GDM1 (cell line): Measurements from ENCODE around the gene EFNA5.

Source experiments
- DNase-seq: peaks from one replicate; lab custom pipeline; 2025; lab: John Stamatoyannopoulos, UW

Gene EFNA5

DNA sequence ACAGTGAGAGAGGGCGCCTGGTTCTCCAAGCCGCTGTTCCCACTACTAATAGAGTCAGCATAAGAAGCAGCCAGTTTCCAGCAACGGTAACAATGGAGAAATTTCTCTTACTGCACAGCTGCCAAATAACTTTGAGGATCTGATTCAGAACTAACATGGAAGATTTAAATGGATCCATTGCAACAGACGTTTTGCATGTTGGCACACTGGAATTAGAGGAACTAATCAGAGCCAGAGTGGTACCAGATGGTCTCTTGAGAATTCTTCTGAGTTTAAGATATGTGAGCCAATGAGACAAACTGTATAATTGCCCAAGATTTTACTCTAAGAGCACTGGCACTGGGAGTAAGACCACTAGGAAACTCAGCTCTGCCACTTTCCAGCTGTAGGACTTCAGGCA lies 186.5 kb downstream of the EFNA5 start:
- no peak for DNase-seq

DNA sequence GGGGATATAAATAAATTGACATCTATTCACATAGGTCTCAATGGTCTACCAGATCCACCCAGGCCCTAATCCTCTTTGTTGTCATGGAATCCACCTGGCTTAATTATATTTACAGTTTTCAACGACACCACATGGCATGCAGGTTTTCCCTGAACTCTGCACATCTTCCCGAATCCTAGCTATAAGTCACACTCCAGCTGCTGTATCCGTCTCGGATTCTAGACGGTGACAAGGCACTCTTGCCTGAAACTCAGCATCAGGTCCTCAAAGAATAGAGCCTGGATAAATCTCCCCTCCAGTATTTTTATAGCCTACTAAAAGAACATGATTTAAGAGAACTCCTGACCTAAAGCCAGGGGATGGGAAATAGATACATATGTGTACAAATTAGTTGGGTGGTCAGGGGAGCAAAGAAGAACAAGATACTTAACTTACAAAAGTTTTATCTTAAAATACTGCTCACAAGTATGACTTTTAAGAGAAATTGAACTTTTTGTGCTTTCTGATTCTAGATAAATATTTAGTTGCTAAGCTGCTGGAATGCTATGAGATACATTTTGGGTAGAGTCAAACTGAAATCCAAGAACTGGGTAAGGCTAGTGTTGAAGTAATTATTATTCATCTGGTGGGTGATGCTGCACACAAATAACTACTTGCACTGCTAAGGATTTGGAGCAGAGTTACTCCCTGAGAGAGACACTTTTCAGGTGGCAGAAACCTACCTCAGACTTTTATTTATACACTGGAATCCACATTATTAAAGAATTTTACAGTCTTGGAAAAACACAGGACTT lies 187.3 kb downstream of the EFNA5 start:
- no peak for DNase-seq

DNA sequence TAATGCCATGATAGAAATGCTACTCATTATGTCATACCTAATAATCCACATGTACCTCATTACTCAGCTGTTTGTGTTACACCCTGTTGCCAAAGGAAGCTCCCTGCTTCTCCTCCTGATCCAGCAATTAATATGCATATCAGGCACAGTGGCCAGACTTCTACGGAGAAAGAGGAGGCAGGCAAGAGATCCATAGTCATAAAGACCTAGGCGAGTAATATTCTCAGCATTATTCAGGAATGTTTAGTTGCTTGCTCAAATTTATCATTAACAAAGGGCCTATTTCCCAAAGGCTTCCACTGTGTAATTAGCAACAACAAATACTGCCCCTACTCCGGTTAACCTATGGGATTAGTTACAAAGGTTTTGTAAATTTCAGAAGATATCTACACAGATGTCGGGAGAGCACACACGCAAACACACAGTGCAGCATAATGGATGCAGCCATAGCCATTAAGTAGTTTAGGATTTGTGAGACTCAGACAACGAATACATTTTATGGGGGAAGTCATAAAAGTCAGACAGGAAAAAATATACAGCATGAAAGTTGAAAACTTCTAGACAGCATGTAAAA lies 192.6 kb downstream of the EFNA5 start:
- DNase-seq = no peak

DNA sequence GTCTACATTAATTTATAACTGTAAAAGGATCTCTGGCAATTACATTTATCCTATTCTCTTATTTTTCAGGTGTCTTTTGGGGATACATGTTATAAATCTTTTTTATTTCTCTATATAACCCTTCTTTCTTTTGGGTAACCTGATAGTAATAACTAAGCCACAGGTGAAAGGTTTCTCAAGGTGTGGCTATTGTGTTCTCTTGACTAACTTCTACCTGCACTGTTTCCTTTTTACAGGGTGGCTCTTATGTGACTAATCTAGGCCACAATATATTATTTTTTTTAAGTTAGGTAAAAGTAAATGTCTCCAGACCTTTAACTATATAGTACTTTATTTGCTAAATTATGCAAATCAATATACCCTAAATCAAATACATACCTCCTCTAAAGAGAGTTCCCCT lies 193.2 kb downstream of the EFNA5 start:
- DNase-seq = no peak

DNA sequence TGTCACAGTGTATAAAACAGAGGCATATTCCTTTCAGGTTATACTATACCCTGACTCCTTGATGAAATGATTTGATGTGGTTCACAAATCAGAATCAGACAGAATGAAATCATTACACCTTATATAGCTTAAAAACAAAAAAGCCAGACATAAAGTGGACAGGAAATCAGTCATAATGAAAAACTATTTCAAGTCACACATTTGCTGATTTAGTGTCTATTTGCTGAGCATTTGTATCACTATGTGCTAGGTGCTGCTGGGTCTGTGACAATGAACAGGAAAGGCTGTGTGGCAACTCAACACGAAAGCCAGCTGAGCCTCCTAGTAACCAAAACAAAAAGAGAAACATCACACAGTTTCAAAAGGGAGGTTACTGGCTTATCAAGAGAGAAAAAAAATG lies 194.0 kb downstream of the EFNA5 start:
- no peak for DNase-seq

GRCh38 chr5:107474716-107475489 lies 195.8 kb downstream of the EFNA5 start:
- no peak for DNase-seq

GRCh38 chr5:107474361-107474715 lies 196.4 kb downstream of the EFNA5 start:
- DNase-seq = no peak

DNA sequence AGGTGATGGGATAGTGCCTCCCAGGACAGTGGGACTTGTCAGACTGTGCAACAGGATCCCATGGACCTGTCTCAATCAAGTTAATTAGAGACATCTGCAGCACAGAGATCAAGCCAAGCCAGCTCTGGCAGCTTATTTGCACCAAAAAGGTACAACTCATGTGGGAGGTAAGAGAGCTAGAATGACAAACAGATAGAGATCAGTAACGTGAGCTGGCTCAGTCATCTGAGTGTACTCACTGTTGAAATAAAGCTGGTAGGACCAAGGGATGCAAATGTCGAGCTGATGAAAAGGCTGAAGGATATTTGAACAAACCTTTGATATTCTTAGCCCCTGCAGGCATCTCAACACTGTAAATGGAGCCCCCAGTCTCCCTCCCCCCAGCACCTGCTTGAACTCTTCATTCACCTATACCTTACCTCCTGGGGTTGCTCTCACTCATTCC lies 198.1 kb downstream of the EFNA5 start:
- DNase-seq = no peak

GRCh38 chr5:107470295-107470582 lies 200.5 kb downstream of the EFNA5 start:
- no peak for DNase-seq

DNA sequence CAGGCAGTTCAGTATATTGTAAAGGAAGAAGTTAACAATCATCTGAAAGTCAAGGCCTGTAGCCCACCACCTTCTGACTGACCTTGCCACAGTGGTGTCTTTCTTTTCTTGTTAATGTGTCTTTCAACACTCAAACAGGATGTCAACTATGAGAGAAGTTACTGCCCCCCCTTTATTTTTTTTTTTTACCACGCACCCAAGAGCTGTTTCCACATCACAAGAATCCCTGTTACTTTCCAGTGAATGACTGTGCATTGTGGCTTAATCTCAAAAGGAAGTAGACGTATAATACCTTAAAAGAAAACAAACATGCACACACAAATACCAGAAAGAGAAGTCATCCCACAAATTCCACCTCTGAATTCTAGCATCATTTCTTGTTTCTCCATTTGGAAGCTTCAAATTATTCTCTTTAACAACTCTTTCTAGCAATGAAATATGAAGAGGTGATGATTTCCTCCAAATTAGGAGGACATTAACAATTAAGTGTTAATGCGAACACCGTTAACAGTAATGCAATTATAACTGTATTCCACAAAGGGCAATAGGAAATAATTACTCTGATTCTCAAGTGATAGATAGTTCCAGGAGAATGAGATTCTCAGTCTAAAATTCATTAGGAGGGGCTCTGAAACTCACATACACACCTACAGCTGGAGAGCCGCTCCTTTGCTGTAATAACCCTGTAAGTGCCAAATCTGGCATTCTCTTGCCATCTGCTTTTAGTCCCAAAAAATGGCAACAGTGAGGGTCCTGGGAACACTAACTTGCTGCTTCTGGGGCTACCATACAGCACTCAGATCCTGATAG lies 201.0 kb downstream of the EFNA5 start:
- DNase-seq = no peak

DNA sequence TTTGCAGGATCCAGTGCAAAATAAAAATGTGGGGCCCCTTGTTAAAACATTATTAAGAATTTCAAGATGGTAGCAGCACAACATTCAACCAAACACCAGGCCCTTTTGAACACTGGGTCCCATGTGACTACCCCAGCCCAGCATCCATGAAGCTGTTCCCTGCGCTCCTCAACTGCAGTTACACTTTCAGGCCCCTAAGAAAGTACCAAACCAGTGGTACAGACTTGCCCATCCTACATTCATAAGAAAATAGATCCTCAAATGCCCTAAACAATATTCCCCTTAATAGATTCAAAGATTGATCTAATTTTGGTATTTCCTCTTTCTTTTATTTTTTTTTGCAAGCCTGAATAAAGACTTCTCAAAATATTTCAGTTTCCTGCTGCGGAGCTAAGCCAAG lies 201.7 kb downstream of the EFNA5 start:
- DNase-seq = no peak

GRCh38 chr5:107468276-107468675 lies 202.5 kb downstream of the EFNA5 start:
- DNase-seq = no peak

DNA sequence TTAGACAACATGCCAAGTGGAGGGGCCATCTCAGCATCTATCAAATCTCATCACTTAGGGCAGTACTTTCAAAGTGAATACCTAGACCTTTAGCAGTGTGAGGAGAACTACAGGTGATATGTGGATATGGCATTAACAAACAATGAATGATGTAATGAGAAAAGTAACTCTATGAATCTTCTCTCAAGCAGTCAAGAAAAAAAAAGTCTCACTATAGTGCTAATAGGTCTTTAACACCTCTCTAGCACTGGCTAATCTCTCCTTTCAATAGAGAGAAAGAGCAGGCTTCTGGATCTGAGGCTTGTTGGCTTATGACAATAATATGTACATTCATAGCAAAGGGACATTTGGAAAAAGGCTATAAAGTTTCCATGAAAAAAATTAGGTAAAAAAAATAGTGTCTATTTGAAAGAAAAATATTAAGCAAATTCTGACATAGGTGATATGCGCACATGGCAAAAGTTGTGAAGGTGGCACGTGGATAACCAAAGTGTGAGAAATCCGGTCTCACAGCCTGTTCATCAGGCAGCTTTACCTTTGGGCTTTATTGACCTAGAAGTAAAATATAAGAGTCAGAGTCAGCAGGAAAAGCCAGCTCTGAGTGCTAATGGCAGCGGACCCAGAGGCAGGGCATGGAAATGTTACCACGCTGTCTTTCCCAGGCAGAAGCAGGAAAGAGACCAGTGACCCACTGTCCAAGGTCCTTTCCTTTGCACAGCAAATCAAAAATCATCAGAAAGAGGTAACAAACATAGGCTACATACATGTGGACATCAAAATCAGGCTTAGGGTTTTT lies 203.4 kb downstream of the EFNA5 start:
- DNase-seq = no peak

DNA sequence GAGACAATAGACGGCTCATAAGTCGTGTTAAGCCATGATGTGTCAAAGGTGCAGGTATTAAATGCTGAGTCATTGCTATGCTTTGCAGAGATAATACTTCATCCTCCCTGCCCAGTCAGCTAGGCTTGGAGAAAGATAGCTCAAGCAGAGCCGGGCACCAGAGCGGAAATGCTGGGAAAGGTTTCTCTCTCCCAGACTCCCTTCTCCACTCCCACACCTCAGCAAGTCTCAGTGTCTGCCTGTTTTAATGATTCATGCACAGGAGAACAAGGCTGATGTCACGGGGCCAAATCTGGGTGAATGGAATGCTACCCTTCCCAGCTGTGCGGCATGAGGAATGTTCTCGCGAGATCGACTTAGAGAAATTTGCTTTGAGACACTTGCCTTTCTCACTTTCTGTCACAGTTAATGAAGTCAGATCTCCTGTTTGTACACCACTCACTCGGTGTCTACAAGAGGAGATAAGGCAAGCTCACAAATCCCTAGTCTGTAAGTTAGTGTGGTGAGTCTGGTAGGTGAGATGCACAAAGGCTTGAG lies 204.4 kb downstream of the EFNA5 start:
- no peak for DNase-seq

- no peak for DNase-seq
These were observed 205.9 kb downstream of the EFNA5 start for GRCh38 chr5:107464876-107465275.

GRCh38 chr5:107464416-107464815 lies 206.3 kb downstream of the EFNA5 start:
- no peak for DNase-seq

GRCh38 chr5:107463731-107464130 lies 207.0 kb downstream of the EFNA5 start:
- no peak for DNase-seq

GRCh38 chr5:107461770-107462169 lies 209.0 kb downstream of the EFNA5 start:
- no peak for DNase-seq

DNA sequence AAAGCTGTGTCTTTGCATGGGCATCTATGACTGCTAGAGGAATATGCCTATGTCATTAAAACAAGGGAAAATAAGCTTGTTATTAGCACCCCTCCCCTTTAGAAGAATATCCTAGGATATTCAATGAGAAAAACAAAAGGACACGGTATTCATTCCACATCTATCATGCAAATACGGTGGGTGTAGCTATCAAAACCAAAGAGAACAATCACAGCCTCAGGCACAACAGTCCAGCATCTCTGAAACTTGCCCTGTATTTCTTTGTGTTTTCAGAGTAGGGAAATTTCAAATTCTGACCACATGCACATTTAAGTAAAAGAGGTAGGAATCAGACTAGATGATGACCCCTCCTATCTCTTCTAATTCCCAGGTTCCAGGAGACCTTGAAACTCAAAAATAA lies 209.9 kb downstream of the EFNA5 start:
- no peak for DNase-seq

GRCh38 chr5:107459605-107460004 lies 211.1 kb downstream of the EFNA5 start:
- DNase-seq = no peak

GRCh38 chr5:107458322-107458721 lies 212.4 kb downstream of the EFNA5 start:
- DNase-seq = no peak
